ENCODE results near the gene DMWD. TPM values are rescaled to one million over a fixed set of nuclear protein-coding genes. Genes with fewer than 3 reads are reported as not detected.

The DMWD gene
- polyA plus RNA-seq, 1 donor (not counting 4 experiments of a cell fraction or from before 2014, with no cell fraction given) = 10.1 TPM

- Histone ChIP-seq H3K36me3 (ENCODE audit: control insufficient read depth in 2 of 2, extremely low read depth in 1 of 2, insufficient read depth in 2 of 2, low read length in 2 of 2) (no peaks in the 10 kb centered on the region), H3K4me3 (ENCODE audit: control insufficient read depth in 2 of 3, extremely low read depth in 1 of 3, insufficient read depth in 2 of 3, low read depth in 1 of 3, low read length in 3 of 3) (no peak overlapping the region), H3K4me2 (ENCODE audit: control insufficient read depth, extremely low read depth, insufficient read depth, low read depth, low read length) (no peak overlapping the region), H3K9ac (ENCODE audit: control insufficient read depth, extremely low read depth, insufficient read depth, low read length) (no peak overlapping the region), H3K27me3 (ENCODE audit: control insufficient read depth, extremely low read depth, insufficient read depth, low read length) (no peaks in the 10 kb centered on the region), H3K4me1 (ENCODE audit: control insufficient read depth, extremely low read depth, insufficient read depth, low read length) (no peaks in the 10 kb centered on the region), H3K9me1 (ENCODE audit: control insufficient read depth, extremely low read depth, insufficient read depth, low read length) (no peaks in the 10 kb centered on the region), H3K9me3 (ENCODE audit: control insufficient read depth, low read depth, low read length) (no peaks in the 10 kb centered on the region), H3K79me2 (ENCODE audit: control insufficient read depth, insufficient read depth, low read length) (no peaks in the 10 kb centered on the region), H3K27ac (ENCODE audit: control insufficient read depth, insufficient read depth, low read length) (no peak overlapping the region), H2AFZ (ENCODE audit: control insufficient read depth, low read length) (no peak overlapping the region), H4K20me1 (ENCODE audit: control insufficient read depth, extremely low read depth, insufficient read depth, low read length) (no peaks in the 10 kb centered on the region)
- dilution Hi-C loops (cut with MboI; ENCODE audit: extremely low pct_ligation_motif_present, low sequenced_read_pairs) = no loop called here
- no peak for TF ChIP-seq CTCF (optimal IDR thresholded peaks at IDR 0.05 in 1 of 3, IDR thresholded peaks at IDR 0.05 in 1 of 3, conservative IDR thresholded peaks at IDR 0.05 in 1 of 3; ENCODE audit: extremely low read depth in 1 of 3, insufficient read depth in 2 of 3, low read length in 3 of 3)
- no peak for DNase-seq (ENCODE audit: low read depth, low spot score)
- FAIRE-seq = no peak
Observed at GRCh38 chr19:45745606-45746005, 47.0 kb downstream of the DMWD start.

GRCh38 chr19:45742969-45743368, 49.7 kb downstream of the DMWD start:
- no peaks in the 10 kb centered on the region for H3K36me3 ChIP-seq (ENCODE audit: control insufficient read depth in 2 of 2, extremely low read depth in 1 of 2, insufficient read depth in 2 of 2, low read length in 2 of 2)
- no peak for FAIRE-seq
- no peaks in the 10 kb centered on the region for H3K9me1 ChIP-seq (ENCODE audit: control insufficient read depth, extremely low read depth, insufficient read depth, low read length)
- no peak for DNase-seq (ENCODE audit: low read depth, low spot score)
- H3K79me2 ChIP-seq (ENCODE audit: control insufficient read depth, insufficient read depth, low read length) = no peaks in the 10 kb centered on the region
- H3K27ac ChIP-seq (ENCODE audit: control insufficient read depth, insufficient read depth, low read length) = no peak overlapping the region
- H4K20me1 ChIP-seq (ENCODE audit: control insufficient read depth, extremely low read depth, insufficient read depth, low read length) = no peaks in the 10 kb centered on the region
- H2AFZ ChIP-seq (ENCODE audit: control insufficient read depth, low read length) = no peak overlapping the region
- TF ChIP-seq CTCF (optimal IDR thresholded peaks at IDR 0.05 in 1 of 3, IDR thresholded peaks at IDR 0.05 in 1 of 3, conservative IDR thresholded peaks at IDR 0.05 in 1 of 3; ENCODE audit: extremely low read depth in 1 of 3, insufficient read depth in 2 of 3, low read length in 3 of 3) (no peak), EZH2 (IDR thresholded peaks at IDR 0.05; ENCODE audit: low read length) (no peak)
- H3K4me2 ChIP-seq (ENCODE audit: control insufficient read depth, extremely low read depth, insufficient read depth, low read depth, low read length) = no peak overlapping the region
- dilution Hi-C loops (cut with MboI; ENCODE audit: extremely low pct_ligation_motif_present, low sequenced_read_pairs) = no loop called here
- no peak overlapping the region for H3K9ac ChIP-seq (ENCODE audit: control insufficient read depth, extremely low read depth, insufficient read depth, low read length)
- no peaks in the 10 kb centered on the region for H3K27me3 ChIP-seq (ENCODE audit: control insufficient read depth, extremely low read depth, insufficient read depth, low read length)
- H3K4me3 ChIP-seq (ENCODE audit: control insufficient read depth in 2 of 3, extremely low read depth in 1 of 3, insufficient read depth in 2 of 3, low read depth in 1 of 3, low read length in 3 of 3) = no peak overlapping the region
- no peaks in the 10 kb centered on the region for H3K9me3 ChIP-seq (ENCODE audit: control insufficient read depth, low read depth, low read length)
- H3K4me1 ChIP-seq (ENCODE audit: control insufficient read depth, extremely low read depth, insufficient read depth, low read length) = no peaks in the 10 kb centered on the region
